Memory B cell (primary cell): Measurements from ENCODE around the gene BTNL9.

ENCODE experiments used
- ATAC-seq: fragments of 150-1000 bp; cut with Tn5 transposase; 2 replicates; pipeline ENCODE4 v1.10.0; 2021; ENCODE audit warnings: low read depth, mild to moderate bottlenecking, moderate library complexity
- DNase-seq, 2 donors: peaks; one replicate each; pipeline ENCODE4 v3.0.0; 2022; ENCODE audit warnings: low spot score in 2 of 2
- H3K27ac Mint-ChIP-seq: one replicate; pipeline ENCODE4 v1.8.0; 2022; ENCODE audit warnings: mild to moderate bottlenecking, moderate library complexity, mixed read lengths
- H3K27me3 Mint-ChIP-seq: one replicate; pipeline ENCODE4 v1.8.0; 2022; ENCODE audit warnings: mixed read lengths
- H3K36me3 Mint-ChIP-seq: one replicate; pipeline ENCODE4 v1.8.0; 2022; ENCODE audit warnings: mild to moderate bottlenecking, mixed read lengths
- H3K4me1 Mint-ChIP-seq: one replicate; pipeline ENCODE4 v1.8.0; 2022; ENCODE audit warnings: mixed read lengths
- H3K4me3 Mint-ChIP-seq: one replicate; pipeline ENCODE4 v1.8.0; 2022; ENCODE audit warnings: mild to moderate bottlenecking, moderate library complexity, mixed read lengths
- H3K9me3 Mint-ChIP-seq: one replicate; pipeline ENCODE4 v1.8.0; 2022; ENCODE audit warnings: mixed read lengths

Gene BTNL9

DNA sequence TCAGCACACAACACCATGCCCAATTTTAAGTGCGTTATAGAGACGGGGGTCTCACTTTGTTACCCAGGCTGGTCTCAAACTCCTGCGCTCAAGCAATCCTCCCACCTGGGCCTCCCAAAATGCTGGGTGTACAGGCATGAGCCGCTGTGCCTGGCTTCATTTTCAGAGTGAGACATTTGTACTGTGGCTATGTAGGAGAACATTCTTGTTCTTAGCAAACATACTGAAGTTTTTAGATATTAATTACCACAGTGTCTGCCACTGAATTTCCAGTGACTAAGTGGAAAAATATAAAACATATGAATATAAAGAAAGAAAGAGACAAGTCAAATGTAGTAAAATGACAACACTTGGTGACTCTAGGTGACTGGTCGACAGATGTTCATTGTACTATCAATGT is 20.9 kb downstream of the BTNL9 start:
- Mint-ChIP-seq H3K27me3 (peaks cover 22% of the 10 kb centered on the region), H3K4me3 (no peak overlapping the region)
- no peak for ATAC-seq

DNA sequence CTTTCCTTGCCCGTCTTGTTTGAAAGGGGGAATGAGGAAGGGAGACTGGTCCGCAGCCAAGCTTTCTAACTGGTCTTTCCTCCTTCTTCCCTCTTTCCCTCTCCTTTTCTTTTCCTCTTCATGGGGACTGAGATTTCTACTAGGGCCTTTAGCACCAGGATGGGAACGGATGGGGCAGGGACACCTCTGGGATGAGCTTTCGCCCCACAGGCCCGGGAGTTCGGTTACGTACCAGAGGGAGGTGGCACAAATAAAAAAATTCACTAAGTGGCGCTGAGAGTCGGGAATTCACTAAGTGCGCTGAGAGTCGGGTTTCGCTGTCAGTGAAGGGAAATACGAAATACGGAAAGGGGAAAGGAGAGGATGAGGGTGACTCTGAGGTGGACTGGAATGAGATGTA is 21.6 kb downstream of the BTNL9 start:
- H3K4me3 Mint-ChIP-seq, result no peak overlapping the region
- peaks cover 19% of the 10 kb centered on the region for H3K27me3 Mint-ChIP-seq
- H3K4me1 Mint-ChIP-seq, result no peaks in the 10 kb centered on the region
- ATAC-seq, result no peak
- H3K27ac Mint-ChIP-seq, result no peak overlapping the region
- DNase-seq, result no peak
- no peaks in the 10 kb centered on the region for H3K9me3 Mint-ChIP-seq
- peaks cover 3% of the 10 kb centered on the region for H3K36me3 Mint-ChIP-seq

More for the DNA sequence above, 20.9 kb downstream of the BTNL9 start:
- DNase-seq, result no peak
- no peaks in the 10 kb centered on the region for H3K4me1 Mint-ChIP-seq
- no peak overlapping the region for H3K27ac Mint-ChIP-seq
- H3K36me3 Mint-ChIP-seq, result peaks cover 3% of the 10 kb centered on the region
- H3K9me3 Mint-ChIP-seq, result no peaks in the 10 kb centered on the region

DNA sequence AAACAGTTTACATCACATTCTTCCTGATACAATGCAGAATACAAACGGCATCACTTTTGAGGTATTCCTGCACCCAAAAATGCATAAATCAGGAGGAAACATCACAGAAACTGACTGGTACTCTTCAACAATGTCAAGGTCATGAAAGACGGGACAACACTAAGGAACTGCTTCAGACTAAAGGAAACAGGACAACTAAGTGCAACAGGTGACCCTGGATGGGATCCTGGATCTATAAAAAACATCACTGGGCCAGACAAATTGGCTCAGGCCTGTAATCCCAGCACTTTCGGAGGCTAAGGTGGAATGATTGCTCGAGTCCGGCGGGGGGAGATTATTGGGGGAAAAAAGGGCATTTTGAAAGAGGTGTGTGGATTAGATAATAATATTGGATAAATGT is 22.6 kb downstream of the BTNL9 start:
- H3K27ac Mint-ChIP-seq, result no peak overlapping the region
- DNase-seq, result no peak
- peaks cover 3% of the 10 kb centered on the region for H3K36me3 Mint-ChIP-seq
- H3K4me3 Mint-ChIP-seq, result no peak overlapping the region
- H3K27me3 Mint-ChIP-seq, result peaks cover 19% of the 10 kb centered on the region
- no peaks in the 10 kb centered on the region for H3K9me3 Mint-ChIP-seq
- H3K4me1 Mint-ChIP-seq, result no peaks in the 10 kb centered on the region
- ATAC-seq, result no peak

DNA sequence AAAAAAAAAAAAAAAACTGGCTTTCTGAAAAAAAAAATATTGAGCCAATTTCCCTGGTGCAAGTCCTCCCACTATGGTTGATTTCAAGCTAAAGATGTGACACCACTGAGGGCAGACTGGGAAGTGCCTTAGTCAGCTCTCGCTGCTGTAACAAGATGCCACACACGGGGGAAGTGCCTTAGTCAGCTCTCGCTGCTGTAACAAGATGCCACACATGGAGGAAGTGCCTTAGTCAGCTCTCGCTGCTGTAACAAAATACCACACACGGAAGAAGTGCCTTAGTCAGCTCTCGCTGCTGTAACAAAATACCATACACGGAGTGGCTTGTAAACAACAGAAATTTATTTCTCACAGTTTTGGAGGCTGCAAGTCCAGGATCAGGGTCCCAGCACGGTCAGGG is 23.4 kb downstream of the BTNL9 start:
- Mint-ChIP-seq H3K4me1 (no peaks in the 10 kb centered on the region), H3K9me3 (no peaks in the 10 kb centered on the region), H3K27me3 (peaks cover 18% of the 10 kb centered on the region), H3K4me3 (no peak overlapping the region), H3K36me3 (peaks cover 3% of the 10 kb centered on the region), H3K27ac (no peak overlapping the region)
- ATAC-seq, result no peak
- no peak for DNase-seq

DNA sequence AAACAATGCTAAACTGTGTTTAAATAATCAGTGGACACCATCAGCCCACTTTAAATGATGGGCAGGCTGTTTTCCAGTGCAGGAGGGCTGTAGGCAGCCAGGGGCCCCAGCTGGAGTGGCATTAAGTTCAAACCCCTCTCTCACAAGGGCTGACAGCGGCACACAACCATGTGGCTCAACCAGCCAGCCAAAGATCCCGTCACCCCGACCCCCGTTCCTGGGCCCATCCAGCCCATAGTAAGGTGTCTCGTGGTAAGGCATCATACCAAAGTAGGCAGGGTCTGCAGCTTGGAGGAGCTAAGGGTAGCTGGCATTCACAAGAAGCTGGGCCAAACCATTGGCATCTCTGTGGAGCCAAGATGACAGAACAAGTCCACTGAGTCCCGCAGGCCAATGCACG is 24.9 kb downstream of the BTNL9 start:
- ATAC-seq, result no peak
- no peak overlapping the region for H3K4me3 Mint-ChIP-seq
- no peaks in the 10 kb centered on the region for H3K4me1 Mint-ChIP-seq
- no peaks in the 10 kb centered on the region for H3K9me3 Mint-ChIP-seq
- peaks cover 16% of the 10 kb centered on the region for H3K27me3 Mint-ChIP-seq
- H3K36me3 Mint-ChIP-seq, result peaks cover 3% of the 10 kb centered on the region
- no peak overlapping the region for H3K27ac Mint-ChIP-seq
- DNase-seq, result no peak

DNA sequence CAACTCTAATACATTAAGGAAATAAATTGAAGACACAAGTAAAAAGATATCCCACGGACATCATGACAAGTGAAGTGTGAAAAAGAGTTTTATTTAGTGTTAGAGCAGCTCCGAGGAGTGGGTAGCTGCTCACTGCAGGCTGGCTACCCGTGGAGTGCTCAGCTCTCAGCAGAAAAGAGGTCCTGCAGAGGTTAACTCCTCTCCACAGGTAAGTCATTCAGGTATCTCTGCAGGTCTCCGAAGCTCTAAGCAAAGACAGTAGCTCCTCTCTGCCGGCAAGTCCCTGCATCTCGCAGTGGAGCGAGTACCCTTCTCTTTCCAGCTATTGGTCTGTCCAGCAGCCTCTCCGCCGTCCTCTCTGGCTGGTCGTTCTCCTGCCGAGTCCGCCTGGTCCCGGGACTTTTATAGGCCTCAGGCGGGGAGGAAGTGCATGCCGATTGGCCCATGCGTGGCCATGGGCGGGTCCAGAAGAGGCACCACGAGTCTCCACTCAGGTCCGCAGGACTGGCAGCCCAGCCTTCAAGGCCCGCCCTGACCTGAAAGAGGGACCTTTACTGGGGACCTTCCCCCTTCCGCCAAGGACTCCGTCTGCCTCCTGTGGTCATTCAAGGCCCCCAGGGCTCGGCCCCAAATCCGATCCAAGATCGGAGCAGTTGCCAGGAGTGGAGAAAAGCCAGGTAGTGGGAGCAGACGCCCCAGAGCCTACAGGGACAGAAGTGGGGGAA is 29.9 kb downstream of the BTNL9 start:
- Mint-ChIP-seq H3K9me3 (no peaks in the 10 kb centered on the region), H3K36me3 (no peaks in the 10 kb centered on the region), H3K27me3 (peaks cover 12% of the 10 kb centered on the region), H3K4me1 (no peaks in the 10 kb centered on the region), H3K4me3 (no peak overlapping the region), H3K27ac (no peak overlapping the region)
- ATAC-seq, result no peak
- no peak for DNase-seq

DNA sequence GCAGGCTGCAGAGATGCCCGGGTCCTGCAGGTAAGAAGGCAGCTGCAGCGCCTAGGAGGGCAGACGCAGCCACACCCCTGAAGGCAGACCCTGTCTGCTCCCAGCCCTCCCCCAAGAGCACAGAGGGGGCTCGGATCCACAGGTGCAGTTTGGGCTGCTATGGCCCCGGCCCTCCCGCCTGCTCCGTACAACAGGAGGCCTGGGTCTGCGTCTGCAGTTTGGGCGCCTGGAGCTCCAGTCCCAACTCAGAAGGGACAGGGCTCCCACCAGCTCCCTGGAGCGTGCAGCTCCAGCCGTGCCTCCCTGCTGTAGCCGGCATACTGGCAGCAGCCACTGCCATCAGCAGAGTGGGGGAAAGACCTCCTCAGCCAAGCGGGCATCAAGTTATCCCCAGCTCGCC is 30.5 kb downstream of the BTNL9 start:
- Mint-ChIP-seq H3K4me1 (no peaks in the 10 kb centered on the region), H3K27me3 (peaks cover 13% of the 10 kb centered on the region), H3K36me3 (no peaks in the 10 kb centered on the region), H3K4me3 (no peak overlapping the region), H3K27ac (no peak overlapping the region), H3K9me3 (peaks cover 1% of the 10 kb centered on the region)
- DNase-seq (no peak), ATAC-seq (no peak)

DNA sequence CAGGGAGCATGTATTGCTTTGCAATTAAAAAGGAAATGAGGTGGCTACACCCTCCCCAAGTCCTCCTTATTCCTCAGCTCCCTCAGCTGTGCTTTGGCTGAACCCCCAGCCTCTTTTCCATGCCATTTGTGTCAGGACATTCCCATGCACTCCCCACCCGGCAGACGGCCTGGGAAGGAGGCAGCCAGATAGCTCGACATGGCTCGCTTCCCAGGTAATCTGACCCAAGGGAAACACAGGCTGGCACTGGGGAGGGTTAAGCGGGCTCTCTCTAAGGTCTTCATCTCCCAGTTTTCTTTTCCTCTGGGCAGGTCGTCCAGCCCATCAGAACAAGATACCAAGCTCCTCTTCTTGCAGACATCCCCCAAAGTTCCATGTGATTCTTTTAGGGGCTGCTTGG is 31.2 kb downstream of the BTNL9 start:
- no peak overlapping the region for H3K4me3 Mint-ChIP-seq
- H3K27ac Mint-ChIP-seq, result no peak overlapping the region
- peaks cover 1% of the 10 kb centered on the region for H3K9me3 Mint-ChIP-seq
- H3K36me3 Mint-ChIP-seq, result no peaks in the 10 kb centered on the region
- H3K4me1 Mint-ChIP-seq, result no peaks in the 10 kb centered on the region
- DNase-seq (no peak), ATAC-seq (no peak)
- H3K27me3 Mint-ChIP-seq, result peaks cover 13% of the 10 kb centered on the region

DNA sequence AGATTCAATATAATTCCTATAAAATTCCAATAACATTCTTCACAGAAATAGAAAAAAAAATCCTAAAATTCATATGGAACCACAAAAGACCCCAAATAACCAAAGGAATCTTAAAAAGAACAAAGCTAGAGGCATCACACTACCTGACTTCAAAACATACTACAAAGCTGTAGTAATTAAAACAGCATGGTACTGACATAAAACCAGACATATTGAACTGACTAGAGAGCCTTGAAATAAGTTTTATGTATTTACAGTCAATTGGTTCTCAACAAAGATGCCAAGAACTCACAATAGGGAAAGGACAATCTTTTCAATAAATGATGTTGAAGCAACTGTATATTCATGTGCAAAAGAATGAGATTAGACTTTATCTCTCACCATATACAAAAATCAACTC is 36.9 kb downstream of the BTNL9 start:
- peaks cover 8% of the 10 kb centered on the region for H3K27me3 Mint-ChIP-seq
- peaks cover 4% of the 10 kb centered on the region for H3K9me3 Mint-ChIP-seq
- no peak for ATAC-seq
- no peak overlapping the region for H3K4me3 Mint-ChIP-seq
- H3K36me3 Mint-ChIP-seq, result no peaks in the 10 kb centered on the region
- H3K27ac Mint-ChIP-seq, result no peak overlapping the region
- DNase-seq, result no peak
- no peaks in the 10 kb centered on the region for H3K4me1 Mint-ChIP-seq

DNA sequence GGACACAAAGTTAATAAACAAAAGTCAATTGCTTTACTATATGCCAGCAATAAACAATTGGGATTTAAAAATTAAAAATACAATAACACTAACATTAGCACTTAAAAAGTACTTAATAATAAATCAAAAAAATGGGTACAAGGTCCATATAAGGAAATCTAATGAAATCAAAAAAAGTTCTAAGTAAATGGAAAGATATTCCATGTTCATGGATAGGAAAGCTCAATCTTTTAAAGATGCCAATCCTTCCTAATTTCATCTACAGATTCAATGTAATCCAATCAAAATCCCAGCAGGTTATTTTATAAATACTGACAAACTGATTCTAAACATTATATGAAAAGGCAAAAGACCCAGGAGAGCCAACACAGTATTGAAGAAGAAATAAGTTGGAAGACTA is 41.9 kb downstream of the BTNL9 start:
- DNase-seq, result no peak
- Mint-ChIP-seq H3K36me3 (no peaks in the 10 kb centered on the region), H3K4me3 (no peak overlapping the region), H3K9me3 (peaks cover 2% of the 10 kb centered on the region), H3K27ac (no peak overlapping the region), H3K27me3 (peaks cover 13% of the 10 kb centered on the region), H3K4me1 (no peaks in the 10 kb centered on the region)
- ATAC-seq, result no peak

DNA sequence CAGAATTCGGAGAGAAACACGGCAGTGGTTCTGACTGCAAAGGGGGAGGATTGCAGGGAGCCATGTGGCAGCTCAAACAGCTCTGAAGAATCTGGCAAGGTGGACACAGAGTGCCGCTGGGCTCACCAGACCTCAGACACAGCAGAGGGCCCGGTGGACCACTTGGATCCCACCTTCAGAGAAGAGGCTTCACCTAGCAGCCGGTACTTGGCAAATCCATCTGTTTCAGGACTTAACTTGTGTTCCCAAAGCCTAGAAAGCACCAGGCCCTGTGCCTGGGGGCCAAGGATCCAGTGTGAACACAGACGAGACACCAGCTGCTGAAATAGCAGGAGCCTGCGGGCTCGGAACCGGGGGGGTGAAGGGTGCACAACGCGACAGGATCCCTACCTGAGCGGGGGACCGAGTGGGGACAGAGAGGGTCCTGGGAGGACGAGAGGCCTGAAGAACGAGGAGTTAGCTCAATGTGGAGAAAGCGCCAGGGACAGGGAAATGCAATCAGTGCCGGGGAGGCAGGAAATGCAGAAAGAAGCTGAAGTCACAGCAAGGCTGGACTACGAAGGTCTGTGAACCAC is 44.6 kb downstream of the BTNL9 start:
- H3K9me3 Mint-ChIP-seq, result no peaks in the 10 kb centered on the region
- no peaks in the 10 kb centered on the region for H3K36me3 Mint-ChIP-seq
- H3K4me1 Mint-ChIP-seq, result peaks cover 3% of the 10 kb centered on the region
- peaks cover 13% of the 10 kb centered on the region for H3K27me3 Mint-ChIP-seq
- DNase-seq (no peak), ATAC-seq (no peak)
- H3K27ac Mint-ChIP-seq, result no peak overlapping the region
- no peak overlapping the region for H3K4me3 Mint-ChIP-seq

DNA sequence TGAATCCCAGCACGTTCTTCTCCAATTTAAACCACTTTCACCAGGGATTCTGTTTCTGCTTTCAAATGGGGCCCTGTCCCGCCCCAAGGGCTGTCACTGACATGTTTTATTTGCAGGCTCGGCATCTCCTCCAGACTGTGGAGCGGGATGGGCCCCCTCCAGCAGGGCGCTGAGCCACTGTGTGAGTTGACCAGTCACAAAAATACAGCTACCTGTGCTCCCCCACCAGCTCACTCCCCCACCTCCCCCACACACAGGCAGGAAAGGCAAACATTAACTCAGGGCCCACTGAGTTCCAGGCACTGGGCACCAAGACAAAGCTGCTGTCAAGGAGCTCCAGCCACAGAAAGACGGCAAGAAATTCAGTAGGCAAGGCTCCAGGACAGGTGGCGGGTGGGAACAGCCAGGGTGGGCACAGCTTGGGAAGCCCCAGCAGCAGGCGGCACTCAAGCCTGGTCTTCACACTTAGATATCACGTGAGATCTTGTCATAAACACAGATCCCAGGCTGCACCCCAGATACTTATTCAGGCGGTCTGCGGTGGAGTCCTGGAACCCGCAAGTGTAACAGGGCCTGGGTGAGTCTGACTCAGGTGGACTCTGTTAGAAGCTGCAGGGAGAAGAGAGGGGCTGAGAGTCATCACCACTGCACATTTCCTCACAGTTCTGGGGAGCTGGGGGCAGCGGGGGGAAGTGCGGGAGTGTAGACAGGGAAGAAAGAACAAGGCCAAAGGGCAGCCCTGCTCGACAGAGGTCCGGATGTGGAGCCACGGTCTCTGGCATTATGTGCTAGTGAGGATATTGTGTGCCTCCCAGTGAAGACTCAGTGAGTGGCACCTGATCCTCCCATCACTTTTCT is 46.2 kb downstream of the BTNL9 start:
- H3K36me3 Mint-ChIP-seq, result no peaks in the 10 kb centered on the region
- H3K27me3 Mint-ChIP-seq, result peaks cover 13% of the 10 kb centered on the region
- DNase-seq (no peak), ATAC-seq (no peak)
- no peaks in the 10 kb centered on the region for H3K9me3 Mint-ChIP-seq
- H3K4me1 Mint-ChIP-seq, result peaks cover 3% of the 10 kb centered on the region
- no peak overlapping the region for H3K4me3 Mint-ChIP-seq
- no peak overlapping the region for H3K27ac Mint-ChIP-seq

DNA sequence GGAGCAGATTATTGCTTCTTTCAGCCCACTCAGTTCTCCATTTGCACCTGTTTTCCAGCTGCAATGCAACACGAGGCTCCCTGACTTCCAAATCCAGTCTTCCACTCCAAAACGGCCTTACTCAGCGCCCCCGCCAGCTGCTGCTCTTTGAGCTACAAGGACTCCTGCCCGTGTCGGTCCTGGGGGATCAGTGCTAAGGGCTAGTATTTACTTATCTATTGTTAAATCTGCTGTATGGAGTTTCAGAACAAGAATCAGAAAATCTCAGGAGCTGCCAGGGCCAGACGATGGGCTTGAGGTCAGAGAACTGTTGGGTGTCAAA is 46.8 kb downstream of the BTNL9 start:
- ATAC-seq (no peak), DNase-seq (no peak)
- peaks cover 13% of the 10 kb centered on the region for H3K27me3 Mint-ChIP-seq
- no peak overlapping the region for H3K4me3 Mint-ChIP-seq
- H3K27ac Mint-ChIP-seq, result no peak overlapping the region
- H3K36me3 Mint-ChIP-seq, result no peaks in the 10 kb centered on the region
- peaks cover 3% of the 10 kb centered on the region for H3K4me1 Mint-ChIP-seq
- H3K9me3 Mint-ChIP-seq, result no peaks in the 10 kb centered on the region

DNA sequence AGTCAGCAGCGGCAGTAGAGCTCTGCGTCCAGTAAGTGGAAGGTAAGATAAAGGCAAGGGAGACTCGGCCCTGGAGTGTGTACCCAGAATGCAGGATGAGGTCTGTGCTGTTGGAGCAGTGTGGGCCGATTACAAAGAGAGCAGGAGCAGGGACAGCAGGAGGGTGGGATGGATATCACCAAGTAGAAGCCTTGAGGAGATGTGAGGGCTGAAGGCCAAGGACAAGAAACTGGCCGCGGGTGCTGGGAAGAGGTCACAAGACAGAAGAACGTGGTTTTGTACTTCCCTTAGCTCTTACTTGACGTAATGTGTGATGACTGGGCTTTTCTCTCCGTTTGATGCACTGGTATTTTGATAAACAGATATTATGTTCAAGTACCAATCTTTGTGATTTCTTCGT is 47.2 kb downstream of the BTNL9 start:
- H3K36me3 Mint-ChIP-seq, result no peaks in the 10 kb centered on the region
- no peak for ATAC-seq
- H3K27ac Mint-ChIP-seq, result no peak overlapping the region
- H3K4me3 Mint-ChIP-seq, result no peak overlapping the region
- peaks cover 3% of the 10 kb centered on the region for H3K4me1 Mint-ChIP-seq
- DNase-seq, result no peak
- H3K9me3 Mint-ChIP-seq, result no peaks in the 10 kb centered on the region
- peaks cover 13% of the 10 kb centered on the region for H3K27me3 Mint-ChIP-seq
